SHP77 (cell line): ENCODE data around the gene SIRT3.
A peak's percentile ranks its signal among the peaks of the same experiment; 100 is the strongest.

ENCODE experiments used
- DNase-seq, 2 experiments: peaks; one replicate each; lab custom pipeline; 2025; lab: John Stamatoyannopoulos, UW

Gene SIRT3

DNA sequence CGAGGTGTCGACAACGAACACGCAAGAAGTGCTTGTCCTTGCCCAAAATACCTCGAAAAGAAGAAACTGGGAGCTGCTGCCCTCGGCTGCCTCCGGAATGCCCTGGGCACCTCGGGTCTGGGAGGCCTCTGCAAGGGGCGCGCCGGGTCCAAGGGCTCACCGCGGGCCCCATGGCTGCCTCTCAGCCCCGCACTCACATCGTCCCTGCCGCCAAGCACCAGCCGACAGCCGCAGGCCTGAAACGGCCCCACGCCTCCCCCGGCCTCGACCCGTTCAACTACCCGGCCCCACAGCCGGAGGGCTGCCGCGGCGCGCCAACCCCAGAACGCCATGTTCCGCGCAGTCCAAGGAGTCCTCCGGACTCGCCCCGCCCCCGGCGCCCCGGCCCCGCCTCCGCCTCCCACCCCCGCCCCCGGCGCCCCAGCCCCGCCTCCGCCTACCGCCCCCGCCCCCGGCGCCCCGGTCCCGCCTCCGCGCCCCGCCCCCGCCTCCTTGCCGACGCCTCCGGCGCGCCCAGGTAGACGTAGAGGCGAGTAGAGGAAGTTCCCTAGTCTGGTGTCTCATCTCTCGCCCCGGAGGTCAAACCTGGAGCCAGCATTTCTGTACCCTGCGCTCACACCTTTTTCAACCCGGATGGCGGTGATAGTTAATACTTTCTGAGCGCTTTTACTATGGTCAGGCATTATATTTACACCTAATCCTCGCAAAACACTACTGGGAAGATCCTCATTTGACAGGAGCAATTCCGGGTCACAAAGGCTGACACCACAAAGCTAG lies at the start of gene SIRT3:
SIRT3 (minus strand) TSS at position 346 of the 777 bp plus-strand sequence; CDS start at position 332, 14 bp downstream.
- peak in 1 of 2 experiments; percentile 51 for DNase-seq

DNA sequence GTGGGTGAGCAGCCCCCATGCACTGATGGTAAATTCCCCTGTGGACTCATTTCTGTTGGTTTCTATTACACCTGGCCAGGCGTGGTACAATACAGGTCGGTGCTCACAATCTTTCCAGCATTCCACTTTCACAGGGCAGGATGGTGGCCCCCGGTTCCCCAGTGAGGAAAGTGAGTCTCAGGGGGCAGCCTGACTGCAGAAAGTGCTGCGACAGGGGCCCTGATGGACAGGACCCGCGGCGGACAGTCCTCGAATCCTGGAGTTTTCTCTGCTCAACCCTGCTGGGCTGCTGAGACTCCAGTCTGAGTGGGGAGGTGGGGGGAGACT lies 49.7 kb upstream of the SIRT3 start:
- DNase-seq = no peak

DNA sequence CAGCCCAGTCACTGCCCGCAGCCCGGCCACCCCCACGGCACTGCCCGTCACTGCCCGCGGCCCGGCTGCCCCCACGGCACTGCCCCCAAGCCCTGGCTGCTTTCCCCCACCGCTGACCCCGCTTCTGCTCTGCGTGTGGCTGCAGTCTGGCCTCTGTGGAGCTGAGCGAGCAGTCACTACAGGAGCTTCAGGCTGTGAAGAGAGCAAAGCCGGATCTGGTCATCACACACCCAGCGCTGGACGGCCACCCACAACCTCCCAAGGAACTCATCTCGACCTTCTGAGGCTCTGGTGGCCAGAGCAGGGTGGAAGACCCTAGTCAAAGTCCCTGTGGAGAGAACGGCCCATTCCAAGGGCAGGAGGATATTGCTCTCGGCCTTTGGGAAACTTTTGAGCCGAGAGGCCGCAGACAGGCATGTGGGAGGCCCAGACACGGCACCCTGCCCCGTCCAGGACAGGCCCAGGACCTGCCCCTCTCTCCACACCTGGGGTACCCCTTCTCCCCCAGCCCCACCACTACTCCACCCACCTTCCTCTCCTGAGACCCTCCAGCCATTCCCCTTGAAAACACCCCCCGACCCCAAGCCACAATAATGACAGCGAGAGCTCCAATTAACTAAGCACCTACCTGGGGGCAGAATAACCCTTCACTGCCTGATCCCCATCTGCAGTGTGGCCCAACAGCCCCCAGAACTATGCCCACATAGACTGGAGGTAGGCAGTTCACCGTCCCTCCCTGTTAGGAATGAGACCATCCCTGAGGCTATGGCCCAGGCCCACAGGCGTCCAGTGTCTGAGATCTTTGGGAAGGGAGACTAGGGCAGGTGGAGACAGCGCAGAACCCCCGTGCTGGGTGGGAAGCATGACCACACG lies 49.1 kb upstream of the SIRT3 start:
- DNase-seq = no peak

DNA sequence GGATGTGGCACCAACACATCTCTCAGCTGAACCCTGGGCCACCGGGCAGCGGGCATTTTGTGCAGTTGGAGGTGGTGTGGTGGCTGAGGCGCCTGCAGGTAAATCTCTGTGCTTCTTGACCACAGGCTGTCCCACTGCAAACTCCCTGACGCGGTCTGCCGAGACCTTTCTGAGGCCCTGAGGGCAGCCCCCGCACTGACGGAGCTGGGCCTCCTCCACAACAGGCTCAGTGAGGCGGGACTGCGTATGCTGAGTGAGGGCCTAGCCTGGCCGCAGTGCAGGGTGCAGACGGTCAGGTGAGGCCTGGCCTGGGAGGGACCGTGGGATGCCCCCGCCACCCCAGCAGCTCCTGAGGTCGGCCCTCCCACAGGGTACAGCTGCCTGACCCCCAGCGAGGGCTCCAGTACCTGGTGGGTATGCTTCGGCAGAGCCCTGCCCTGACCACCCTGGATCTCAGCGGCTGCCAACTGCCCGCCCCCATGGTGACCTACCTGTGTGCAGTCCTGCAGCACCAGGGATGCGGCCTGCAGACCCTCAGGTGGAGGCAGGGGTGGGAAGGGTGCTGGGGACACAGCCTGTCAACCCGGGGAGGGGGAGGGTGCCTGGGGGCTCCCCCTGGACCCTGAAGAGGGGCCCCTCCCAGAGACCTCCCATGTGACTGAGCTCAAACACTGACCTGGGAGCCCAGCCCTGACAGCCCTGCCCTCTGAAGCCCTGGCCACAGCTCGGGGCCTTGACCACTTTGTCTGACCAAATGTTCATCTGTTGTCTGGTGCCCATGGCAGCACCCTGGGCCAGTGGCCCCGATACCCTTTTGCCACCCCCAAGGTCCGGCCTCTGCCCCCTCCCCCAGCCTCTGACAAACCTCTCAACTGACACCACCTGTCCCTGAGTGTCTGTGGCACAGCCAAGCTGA lies 48.2 kb upstream of the SIRT3 start:
- DNase-seq = no peak

DNA sequence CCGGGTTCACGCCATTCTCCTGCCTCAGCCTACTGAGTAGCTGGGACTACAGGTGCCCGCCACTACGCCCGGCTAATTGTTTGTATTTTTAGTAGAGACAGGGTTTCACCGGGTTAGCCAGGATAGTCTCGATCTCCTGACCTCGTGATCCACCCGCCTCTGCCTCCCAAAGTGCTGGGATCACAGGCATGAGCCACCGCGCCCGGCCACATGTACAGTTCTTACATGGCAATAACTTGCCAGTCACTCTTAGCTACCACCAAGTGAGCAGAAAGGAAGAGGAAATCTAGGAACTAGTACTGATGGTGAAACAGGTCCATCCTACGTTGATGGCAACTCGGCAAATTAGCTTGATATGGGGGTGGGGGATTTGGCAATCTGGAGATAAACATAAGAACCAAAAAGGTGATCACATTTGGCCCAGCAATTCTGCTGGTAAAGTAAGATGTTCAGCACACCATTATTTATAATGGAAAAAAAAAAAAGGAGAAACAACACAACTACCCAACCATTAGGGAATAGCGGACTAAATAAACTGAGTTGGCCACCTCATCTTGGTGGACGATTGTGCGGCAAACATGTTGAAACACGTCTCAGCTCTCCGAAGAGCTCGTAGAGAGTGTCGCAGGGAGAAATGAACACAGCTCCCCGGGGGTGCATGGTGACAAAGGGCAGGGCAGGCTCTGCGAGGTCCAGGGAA lies 47.4 kb upstream of the SIRT3 start:
- no peak for DNase-seq

DNA sequence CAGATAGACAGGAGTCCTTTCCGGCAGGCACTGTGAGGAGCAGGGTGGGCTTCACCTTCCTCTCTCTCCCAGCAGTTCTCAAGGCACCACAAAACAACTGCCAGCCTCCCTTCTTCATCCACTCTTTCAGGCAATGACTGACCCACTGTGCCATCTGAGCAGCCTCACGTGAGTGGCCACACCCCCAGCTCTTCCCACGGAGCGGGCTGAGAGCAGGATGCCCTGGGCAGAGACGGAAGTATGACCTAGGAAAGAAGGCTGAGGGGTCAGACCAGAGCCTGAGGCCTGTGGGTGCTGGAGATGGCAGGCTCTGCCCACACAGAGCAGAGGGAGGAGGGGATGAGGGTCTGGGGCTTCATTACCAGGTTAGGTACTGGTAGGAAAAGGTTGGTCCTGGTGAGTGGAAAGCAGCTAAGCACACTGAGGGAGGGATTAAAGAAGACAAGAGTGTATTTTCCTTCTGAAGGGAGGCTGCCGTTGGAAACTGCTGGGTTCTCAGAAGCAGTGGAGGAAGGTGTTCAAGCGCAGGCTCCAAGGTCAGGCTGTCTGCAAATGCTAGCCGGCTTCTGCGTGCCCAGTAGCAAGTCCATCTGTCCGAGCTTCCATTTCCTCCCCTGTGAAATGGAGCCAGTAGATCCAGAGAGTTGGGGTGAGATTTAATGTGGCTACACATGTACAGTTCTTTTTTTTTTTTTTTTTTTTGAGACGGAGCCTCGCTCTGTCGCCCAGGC lies 46.7 kb upstream of the SIRT3 start:
- no peak for DNase-seq

DNA sequence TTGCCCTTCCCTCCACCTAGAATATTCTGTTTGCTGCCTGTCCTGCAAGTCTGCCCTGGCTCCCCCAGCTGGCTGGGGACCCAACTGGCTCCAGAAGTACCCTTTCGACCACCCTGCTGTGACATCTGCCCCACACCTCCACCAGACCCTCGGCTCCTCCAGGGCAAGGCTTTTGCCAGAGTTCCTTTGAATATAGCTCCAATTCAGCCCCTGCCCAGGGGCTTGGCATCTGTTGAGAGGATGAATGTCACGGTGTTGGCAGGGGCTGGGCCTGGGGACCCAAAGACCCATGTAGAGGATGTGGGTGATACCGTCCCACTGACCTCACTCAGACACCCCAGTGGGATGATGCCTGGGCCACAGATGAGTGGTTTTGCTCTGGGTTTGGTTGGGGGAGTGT lies 46.0 kb upstream of the SIRT3 start:
- no peak for DNase-seq

DNA sequence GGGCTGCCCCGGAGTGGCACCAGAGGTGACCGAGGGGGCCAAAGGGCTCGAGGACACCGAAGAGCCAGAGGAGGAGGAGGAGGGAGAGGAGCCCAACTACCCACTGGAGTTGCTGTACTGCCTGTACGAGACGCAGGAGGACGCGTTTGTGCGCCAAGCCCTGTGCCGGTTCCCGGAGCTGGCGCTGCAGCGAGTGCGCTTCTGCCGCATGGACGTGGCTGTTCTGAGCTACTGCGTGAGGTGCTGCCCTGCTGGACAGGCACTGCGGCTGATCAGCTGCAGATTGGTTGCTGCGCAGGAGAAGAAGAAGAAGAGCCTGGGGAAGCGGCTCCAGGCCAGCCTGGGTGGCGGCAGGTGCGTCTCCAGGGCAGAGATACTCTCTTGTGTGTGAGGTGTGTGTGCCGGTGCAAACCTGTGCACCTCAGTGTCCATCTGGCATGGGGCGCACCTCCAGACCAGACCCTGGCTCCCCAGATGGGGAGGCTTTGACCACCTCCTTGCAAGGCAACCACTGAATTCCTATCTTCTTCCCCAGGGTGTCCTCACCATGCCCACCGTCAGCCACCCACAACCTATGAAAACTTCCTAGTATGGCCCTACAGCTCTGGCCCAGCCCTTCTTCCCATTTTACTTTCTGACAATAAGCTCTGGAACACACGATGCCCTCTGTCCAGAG lies 45.5 kb upstream of the SIRT3 start:
- no peak for DNase-seq

DNA sequence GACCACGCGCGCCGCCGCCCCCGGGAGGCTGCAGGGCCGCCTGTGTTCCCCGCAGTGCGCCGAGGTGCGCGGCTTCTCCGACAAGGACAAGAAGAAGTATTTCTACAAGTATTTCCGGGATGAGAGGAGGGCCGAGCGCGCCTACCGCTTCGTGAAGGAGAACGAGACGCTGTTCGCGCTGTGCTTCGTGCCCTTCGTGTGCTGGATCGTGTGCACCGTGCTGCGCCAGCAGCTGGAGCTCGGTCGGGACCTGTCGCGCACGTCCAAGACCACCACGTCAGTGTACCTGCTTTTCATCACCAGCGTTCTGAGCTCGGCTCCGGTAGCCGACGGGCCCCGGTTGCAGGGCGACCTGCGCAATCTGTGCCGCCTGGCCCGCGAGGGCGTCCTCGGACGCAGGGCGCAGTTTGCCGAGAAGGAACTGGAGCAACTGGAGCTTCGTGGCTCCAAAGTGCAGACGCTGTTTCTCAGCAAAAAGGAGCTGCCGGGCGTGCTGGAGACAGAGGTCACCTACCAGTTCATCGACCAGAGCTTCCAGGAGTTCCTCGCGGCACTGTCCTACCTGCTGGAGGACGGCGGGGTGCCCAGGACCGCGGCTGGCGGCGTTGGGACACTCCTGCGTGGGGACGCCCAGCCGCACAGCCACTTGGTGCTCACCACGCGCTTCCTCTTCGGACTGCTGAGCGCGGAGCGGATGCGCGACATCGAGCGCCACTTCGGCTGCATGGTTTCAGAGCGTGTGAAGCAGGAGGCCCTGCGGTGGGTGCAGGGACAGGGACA lies 44.8 kb upstream of the SIRT3 start:
- DNase-seq = no peak

DNA sequence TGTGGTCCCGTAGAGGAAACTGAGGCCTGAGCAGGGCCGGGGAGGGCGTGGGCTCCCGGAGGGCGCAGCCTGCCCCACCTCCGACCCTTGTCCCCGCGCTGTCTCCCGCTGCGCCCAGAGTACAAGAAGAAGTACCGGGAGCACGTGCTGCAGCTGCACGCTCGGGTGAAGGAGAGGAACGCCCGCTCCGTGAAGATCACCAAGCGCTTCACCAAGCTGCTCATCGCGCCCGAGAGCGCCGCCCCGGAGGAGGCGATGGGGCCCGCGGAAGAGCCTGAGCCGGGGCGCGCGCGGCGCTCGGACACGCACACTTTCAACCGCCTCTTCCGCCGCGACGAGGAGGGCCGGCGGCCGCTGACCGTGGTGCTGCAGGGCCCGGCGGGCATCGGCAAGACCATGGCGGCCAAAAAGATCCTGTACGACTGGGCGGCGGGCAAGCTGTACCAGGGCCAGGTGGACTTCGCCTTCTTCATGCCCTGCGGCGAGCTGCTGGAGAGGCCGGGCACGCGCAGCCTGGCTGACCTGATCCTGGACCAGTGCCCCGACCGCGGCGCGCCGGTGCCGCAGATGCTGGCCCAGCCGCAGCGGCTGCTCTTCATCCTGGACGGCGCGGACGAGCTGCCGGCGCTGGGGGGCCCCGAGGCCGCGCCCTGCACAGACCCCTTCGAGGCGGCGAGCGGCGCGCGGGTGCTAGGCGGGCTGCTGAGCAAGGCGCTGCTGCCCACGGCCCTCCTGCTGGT lies 44.0 kb upstream of the SIRT3 start:
- DNase-seq = no peak

DNA sequence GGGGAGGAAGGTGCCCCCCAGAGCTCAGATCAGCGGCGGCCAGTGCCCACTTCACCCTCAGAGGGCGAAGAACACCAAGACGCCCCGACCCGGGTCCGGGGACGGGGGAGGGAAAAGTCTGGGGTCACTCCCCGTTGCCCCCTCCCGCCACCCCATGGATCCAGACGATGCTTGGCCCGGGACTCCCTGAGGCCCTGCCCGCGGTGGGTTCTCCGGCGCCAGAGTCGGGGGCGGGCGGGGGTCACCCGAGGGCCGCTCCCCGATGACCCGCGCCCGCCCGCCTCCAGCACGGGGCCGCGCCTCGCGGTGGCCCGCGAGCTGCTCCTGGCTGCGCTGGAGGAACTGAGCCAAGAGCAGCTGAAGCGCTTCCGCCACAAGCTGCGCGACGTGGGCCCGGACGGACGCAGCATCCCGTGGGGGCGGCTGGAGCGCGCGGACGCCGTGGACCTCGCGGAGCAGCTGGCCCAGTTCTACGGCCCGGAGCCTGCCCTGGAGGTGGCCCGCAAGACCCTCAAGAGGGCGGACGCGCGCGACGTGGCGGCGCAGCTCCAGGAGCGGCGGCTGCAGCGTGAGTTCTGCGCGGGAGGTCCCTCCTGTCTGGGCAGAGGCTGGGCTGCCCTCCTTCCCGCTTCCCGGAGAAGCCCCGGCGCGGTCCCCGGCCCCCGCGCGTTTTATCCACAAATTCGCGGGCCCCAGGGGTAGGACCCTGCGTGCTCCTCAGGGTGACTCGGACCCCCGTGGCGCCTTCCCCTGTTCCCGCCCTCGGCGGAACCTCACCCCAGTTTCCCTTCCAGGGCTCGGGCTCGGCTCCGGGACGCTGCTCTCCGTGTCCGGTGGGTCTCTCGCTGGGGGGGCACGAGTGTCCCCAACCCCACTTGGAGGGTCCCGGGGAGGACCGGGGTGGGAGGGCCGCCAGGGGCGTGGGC lies 43.2 kb upstream of the SIRT3 start:
- DNase-seq = no peak

DNA sequence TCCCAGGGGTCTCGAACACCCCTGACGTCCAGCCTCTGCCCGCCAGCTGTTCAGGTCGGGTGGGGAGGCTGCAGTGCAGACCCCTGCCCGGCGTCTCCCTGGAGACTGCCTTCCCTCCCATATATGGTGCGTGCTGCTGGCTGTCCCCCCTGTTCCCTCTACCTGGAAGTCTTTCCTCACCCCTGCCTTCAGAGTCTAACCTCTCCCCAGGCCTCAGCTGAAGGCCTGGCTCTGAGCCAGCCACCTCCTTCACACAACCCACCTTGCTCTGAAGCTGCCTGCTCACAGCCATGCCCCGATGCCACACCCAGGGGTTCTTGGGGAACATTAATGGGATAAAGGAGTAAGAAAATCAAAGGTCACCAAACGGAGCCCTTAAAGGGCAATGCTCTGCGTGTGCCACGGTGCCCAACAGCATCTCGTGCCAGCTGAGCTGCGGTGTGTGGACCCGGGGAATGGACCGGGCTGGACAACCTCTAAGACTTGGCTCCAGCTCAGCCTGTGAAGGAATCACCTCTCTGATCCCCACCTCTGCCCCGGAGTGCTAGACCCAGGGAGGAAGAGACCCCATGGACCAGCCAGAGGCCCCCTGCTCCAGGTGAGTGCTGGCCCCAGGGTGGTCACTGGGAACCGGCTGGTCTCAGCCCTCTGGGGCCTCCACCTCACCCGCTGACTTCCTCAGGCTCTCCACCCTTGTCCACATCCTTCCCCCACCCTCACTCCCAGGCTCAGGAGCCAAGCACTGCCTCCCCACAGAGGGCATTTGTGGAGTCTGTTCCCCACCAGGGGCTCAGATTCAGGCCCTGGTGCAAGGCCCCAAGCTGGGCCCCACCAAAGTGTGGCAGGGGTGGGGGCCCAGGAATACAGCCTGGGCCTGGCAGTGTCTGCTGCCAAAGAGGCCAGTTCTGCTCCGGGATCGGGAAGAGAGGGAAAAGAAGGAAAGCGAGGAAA lies 42.1 kb upstream of the SIRT3 start, which contains the start of gene NLRP6:
NLRP6 (plus strand) TSS at position 407 of the 951 bp plus-strand sequence; CDS start at position 570, 163 bp downstream.
- no peak for DNase-seq

DNA sequence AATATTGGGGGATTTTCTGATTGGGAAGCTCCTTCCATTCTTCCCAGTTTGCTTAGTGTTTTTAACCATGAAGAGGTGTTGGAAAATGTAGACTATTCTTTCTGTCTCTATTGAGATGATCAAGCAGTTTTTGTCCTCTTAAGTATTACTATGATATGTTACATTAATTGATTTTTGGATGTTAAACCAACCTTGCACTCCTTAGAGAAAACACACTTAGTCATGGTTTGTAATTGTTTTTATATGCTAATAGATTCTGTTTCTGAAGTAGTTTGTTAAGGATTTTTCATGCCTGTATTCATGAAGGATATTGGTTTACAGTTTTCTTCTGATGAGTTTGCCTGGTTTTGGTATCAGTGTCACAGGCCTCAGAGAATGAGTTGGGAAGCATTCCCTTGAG lies 40.1 kb upstream of the SIRT3 start:
- DNase-seq = no peak

DNA sequence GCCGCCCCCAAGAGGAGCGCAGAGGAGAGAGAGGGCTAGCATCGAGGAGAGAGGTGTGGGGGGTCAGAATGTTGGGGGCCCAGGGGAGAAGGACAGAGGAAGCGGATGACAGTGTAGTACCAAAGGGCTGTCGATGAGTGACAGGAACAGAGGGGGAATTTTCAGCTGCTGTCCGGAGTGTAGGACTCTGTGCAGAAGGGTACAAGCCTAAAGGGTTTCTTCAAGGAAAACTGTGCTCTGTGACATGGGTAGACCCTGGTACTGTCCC lies 36.7 kb upstream of the SIRT3 start:
- no peak for DNase-seq

DNA sequence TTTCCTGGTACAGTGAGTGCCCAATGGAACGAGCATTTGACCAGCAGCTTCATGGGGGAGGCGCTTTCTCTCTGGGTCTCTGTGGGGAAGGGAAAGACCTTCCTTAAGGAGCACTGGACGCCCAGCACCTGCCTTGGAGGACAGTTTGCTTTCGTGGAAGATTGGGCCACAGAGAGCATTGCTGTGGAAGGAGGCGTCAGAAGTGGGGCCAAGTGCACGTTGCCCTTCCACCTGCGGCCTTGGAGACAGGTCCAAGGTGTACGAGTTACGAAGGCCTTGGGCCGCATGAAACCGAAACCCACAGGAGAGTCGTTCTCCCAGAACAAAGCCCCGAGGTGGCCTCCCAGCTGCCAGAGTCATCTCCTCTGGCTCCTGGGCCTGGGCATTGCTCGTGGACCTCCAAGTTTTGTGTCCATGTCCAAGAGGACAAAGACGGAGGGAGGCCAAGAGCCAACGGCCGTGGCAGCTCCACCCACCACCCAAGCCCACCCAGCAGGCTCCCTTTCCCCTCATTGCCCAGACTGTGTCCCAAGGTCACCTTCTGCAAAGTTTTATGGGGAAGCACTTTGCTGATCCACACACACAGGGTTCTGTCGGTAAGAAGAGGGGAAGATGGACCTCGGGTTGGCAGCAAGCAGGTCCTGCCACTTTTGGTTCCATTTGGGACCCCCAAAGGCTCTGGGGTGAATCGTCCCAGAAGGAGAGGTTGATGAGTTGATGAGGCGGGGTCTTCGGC lies 36.2 kb upstream of the SIRT3 start:
- DNase-seq = no peak

DNA sequence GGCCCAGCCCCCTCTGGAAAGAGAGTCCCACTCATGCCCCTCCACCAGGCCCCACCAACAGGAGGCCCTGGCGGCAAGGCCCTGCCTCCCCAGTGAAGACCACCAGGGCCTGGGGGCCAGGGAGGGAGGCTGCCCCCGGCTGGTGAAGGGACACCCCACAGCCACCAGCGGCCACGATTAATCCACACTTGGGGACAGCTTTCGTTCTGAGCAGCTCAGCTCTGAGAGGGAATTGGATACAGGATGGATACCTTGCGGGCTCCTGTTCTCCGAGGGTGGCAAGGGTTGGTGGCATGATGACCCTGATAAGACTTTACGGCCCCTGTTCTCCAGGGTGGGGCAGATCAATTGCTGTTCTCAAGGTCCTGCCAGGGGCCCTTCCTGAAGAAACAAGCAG lies 35.2 kb upstream of the SIRT3 start:
- DNase-seq = no peak
